ENCODE results near the gene CAMSAP1.

The CAMSAP1 gene

GRCh38 chr9:135791431-135792267 lies 115.7 kb downstream of the CAMSAP1 start:
- no peak for DNase-seq (ENCODE audit: low spot score)

DNA sequence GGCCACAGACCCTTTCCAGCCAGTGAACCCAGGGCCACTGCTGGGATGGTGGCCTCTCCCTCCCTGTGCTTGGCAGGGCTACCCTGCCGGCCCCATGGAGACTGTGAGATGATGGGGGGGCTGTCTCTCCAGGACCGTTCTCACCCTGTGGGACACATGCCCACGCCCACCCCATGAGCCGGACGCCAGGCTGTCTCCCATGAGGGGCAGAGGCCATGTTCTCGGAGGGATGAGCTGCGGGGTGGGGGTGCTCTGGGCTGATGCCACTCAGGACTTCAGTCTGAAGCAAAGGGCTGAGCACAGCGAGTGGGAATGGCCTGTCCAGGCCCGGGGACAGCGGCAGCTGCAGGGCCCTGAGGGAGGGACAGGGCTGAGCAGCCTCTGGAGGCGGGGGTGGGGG lies 116.5 kb downstream of the CAMSAP1 start:
- no peak for DNase-seq (ENCODE audit: low spot score)

GRCh38 chr9:135790356-135790755 lies 117.0 kb downstream of the CAMSAP1 start:
- DNase-seq (ENCODE audit: low spot score) = no peak

- no peak for DNase-seq (ENCODE audit: low spot score)
These were observed 117.5 kb downstream of the CAMSAP1 start for GRCh38 chr9:135789838-135790291.

DNA sequence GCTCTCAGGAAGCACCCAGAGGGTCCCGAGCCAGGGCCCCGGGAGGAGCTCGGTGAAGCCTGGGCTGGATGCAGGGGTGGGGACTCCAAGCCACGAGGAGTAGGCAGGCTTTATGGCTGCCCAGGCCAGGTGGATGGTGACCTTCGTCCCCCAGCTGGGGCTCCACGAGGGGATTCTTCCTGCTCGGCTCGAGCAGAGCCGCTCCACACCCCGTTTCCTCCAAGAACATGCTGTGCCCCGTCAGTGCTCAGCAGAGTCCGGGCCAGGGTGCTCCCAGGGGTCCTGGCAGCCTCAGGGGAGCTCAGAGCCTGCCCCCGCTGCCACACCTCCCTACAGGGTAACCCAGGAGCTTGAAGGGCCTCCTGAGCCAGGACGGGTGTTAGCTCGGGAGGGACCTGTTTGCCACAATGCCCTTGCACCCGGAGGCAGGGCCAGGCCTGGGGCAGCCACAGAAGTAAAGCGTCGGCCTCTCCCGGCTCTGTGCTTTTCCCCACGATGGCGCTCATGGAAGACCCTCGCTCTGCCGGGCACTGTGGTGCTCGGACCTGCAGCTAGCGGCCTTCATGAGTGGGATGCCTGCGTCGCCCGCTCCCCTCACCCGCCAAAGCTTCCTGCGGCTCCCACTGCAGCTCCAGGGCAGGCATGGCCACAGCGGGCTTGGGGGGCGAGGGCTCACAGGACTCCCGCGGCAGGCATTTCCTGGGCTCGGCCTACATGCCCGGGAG lies 118.6 kb downstream of the CAMSAP1 start:
- no peak for DNase-seq (ENCODE audit: low spot score)

- DNase-seq (ENCODE audit: low spot score) = no peak
These were observed 119.4 kb downstream of the CAMSAP1 start for GRCh38 chr9:135787776-135788575.

DNA sequence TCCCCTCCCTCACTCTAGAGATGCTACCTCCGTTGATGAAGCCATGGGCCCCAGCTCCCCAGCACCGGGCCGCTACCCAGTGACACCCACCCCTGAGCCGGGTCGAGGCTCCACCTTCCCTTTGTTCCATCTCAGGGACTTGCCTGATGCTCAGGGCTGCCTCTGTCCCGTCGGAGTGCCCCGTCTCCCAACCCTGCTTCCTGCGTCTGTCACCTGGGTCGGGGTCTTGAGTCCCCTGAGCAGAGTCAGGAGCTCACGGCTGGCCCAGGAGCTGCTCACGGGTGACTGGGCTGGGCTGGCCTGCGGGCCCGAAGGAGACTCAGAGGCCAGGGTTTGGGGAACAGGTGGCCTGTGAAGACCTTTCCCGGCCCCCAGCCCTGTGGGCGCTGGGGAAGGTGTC lies 120.0 kb downstream of the CAMSAP1 start:
- no peak for DNase-seq (ENCODE audit: low spot score)

DNA sequence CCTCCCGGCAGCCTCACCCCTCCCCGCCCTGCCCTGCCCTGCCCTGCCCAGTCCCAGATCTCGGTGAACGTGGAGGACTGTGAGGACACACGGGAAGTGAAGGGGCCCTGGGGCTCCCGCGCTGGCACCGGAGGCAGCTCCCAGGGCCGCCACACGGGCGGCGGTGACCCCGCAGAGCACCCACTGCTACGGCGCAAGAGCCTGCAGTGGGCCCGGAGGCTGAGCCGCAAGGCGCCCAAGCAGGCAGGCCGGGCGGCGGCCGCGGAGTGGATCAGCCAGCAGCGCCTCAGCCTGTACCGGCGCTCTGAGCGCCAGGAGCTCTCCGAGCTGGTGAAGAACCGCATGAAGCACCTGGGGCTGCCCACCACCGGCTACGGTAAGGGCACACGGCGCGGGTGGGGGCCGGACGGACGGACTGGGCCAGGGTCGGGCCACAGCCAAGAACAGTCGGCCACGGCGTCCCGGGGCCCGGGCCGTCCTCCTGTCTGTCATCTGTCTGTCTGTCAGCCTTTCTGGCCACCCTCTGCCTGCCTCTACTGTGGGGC lies 121.1 kb downstream of the CAMSAP1 start:
- no peak for DNase-seq (ENCODE audit: low spot score)

DNA sequence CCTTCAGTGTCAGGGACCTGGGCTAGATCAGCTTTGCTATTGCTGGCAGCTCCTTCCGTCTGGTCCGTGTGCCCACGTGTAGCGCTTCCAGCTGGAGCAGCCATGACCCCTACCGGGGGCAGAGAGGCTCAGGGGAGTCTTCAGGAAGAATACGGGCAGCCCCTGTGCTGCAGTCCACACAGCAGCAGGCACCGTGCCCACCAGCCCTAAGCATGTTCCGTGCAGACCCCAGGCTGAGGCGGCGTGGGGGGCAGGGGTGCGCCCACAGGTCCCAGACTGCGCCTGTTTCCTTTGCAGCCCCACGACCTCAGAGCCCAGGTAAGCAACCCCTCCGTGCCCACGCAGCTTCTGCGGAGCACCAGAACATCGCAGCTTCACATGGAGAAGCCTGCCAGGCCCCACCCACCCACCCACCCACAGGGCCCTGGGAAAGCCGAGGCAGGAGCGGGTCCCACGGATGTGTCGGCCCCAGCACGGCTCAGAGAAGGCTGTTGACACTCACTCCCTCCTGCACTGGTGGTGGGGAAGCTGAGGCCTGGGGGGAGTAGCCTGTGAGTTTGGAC lies 122.3 kb downstream of the CAMSAP1 start:
- no peak for DNase-seq (ENCODE audit: low spot score)

DNA sequence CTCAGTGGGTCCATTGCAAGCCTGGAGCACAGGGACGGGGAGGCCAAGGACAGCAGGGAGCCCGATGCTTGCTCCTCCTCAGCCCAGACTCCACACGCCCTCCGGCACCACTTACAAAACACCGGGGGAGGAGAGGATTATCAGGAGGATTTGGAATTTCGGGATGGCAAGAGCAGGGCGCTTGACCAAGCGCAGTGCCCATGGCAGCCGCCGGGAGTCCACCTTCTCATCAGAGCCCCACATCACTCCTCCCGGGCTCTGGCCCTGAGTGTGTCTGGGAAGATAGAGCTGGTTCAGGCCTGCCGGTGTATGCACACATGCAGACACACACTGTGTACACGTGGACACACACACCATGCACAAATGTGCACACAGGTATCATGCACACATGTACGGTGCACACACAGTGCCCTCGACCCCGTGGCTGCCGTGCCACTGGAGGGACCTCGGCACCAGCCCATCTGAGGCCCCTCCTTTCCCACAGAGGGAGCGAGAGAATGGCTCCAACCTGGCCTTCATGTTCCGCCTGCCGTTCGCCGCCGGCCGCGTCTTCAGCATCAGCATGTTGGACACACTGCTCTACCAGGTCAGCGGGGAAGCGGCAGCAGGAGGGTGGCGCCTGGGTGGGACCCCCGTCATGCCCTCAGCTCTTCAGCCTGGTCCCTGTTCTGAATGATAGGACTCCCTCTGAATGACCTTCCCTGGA lies 123.7 kb downstream of the CAMSAP1 start:
- no peak for DNase-seq (ENCODE audit: low spot score)

DNA sequence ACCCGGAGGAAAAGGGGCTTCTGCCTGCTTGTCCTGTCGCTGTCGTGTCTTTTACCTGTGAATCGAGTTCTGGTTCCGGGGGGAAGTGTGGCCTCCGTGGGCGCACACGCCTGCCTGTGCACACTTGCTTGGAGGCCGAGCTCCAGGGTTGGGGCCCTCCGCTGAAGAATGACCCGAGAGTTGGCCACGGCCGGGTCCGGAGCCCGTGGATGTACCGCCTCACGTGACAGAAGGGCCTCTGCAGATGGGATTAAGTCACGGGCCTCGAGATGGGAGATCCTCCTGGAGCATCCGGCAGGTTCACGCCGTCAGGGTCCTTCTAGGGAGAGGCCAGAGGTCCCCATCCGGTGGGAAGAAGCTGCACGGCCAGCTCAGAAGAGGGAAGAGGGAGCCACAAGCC lies 124.4 kb downstream of the CAMSAP1 start:
- DNase-seq (ENCODE audit: low spot score) = no peak

DNA sequence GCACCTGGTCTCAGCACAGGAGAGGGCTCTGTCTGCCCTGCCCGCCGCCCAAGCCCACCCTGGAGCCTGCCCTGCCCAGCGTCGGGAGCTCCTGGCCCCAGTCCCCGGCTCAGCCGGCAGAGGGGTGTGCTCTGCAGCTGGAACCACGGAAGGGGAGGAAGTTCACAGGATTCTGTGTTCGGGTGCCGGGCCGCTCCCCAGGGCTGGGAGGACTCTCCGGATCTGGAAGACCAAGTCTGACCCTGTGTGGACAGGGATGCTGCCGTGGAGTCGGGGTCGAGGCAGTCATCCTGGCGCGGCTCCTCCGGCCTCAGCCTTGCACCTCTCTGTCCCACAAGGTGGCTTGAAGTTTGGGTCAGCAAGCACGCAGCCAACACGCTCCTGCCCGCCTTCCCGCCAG lies 126.7 kb downstream of the CAMSAP1 start:
- no peak for DNase-seq (ENCODE audit: low spot score)

DNA sequence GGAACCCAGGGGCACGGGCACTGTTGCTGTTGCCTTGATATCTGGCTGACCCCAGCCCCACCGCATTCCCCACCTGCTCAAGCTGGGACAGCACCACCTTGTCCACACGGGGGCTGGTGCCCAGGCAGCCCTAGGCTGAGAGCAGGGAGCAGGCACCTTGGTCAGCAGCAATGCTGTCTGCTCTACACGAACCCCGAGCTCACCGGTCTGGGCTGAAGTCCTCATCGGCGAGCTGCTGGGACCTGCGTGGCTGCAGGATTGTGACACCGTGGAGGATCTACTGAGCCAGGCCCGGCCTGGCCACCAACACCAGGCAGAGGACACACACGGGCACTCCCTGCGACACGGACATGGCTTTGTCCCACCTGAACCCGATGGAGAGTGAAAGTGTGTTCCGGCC lies 127.3 kb downstream of the CAMSAP1 start:
- no peak for DNase-seq (ENCODE audit: low spot score)

DNA sequence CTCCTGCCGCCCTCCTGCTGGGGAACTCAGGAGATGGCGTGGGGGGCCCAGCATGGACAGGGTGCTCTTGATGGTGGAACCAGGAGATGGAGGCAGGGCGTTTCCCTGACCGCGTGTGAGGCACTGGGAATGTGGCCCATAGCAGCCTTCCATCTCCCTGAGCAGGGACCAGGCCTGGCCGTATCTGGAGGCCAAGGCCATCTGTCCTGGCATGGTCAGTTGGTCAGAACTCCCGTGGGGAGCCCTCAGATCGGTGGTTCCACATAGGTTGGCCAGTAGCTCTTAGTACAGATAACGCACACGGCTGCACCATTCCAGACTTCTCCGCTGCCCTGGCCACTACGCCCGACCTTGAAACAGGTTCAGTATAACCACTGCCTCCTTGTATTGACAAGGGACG lies 127.8 kb downstream of the CAMSAP1 start:
- no peak for DNase-seq (ENCODE audit: low spot score)

DNA sequence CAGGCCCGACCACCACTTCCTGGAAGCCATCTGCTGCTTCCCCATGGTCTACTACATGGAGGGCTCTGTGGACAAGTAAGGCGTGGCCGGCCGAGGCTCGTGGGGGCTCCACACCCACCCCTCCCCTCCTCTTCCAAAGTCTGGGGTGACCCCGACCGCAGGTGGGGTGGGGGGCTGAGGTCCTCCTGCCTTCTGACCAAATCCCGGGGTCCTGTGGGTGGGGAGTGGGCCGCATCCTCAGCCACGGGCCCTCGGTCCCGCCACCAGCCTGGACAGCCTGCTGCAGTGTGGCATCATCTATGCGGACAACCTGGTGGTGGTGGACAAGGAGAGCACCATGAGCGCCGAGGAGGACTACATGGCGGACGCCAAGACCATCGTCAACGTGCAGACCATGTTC lies 128.9 kb downstream of the CAMSAP1 start:
- no peak for DNase-seq (ENCODE audit: low spot score)

DNA sequence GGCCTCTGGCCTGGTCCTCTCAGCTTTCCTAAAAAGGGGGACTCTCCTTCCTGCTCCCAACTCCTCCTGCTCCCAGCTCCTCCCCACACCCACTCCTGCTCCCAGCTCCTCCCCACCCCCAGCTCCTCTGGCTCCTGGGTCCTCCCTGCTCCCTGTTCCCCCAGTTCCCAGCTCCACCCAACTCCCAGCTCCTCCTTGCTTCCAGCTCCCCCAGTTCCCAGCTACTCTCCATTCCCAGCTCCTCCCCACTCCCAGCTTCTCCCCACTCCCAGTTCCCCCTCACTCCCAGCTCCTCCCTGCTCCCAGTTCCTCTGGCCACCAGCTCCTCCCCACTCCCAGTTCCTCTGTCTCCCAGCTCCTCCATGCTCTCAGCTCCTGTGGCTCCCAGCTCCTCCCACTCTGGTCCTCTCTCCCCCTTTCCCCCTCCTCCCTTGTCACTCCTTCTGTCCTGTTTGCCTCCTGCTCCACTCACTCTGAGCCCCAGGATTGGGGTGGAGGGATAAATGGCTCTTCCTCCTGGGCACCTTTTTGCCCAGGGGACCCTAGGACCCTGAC lies 129.6 kb downstream of the CAMSAP1 start:
- no peak for DNase-seq (ENCODE audit: low spot score)

DNA sequence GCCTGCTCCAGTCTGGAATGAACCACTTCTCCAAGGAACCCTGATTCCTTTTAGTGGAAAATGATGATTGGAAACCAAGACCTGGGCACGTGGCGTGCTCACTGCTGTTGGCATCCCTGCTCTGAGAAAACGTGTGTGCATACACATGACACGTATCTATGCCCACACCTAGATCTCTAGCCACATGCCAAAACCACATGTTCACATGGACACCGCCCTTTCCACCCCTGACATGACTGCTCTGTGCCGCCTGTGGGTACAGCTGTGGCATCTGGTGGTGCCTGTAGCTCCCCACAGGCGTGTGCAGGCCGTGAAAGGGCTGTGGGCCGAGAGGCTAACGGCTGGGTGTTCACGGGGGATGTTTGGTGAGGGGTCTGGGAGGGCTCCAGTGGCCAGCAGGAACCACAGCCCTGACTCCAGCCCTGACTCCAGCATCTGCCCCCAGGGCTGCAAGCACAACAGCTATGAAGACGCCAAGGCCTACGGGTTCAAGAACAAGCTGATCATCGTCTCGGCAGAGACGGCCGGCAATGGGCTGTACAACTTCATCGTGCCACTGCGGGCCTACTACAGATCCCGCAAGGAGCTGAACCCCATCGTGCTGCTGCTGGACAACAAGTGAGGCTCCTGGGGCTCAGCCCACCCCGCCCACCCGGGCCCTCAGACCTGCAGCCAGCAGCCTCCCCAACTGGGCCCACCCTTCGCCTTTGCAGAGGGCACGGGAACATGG lies 130.3 kb downstream of the CAMSAP1 start:
- DNase-seq (ENCODE audit: low spot score) = no peak

- no peak for DNase-seq (ENCODE audit: low spot score)
These were observed 131.4 kb downstream of the CAMSAP1 start for GRCh38 chr9:135775911-135776310.

- DNase-seq (ENCODE audit: low spot score) = no peak
These were observed 132.4 kb downstream of the CAMSAP1 start for GRCh38 chr9:135774794-135775525.
